Non-pigmented ciliary epithelial cell (primary cell): ENCODE results near the gene VAMP7.
"Not testable (repeated sequence)": the region's sequence is repeated elsewhere in the genome, so short reads cannot be mapped to it uniquely, and the experiment has no call there.

Source experiments
- DNase-seq: peaks from one replicate; pipeline ENCODE4 v3.0.0-alpha.2; 2010; ENCODE audit warnings: low read depth

Gene VAMP7

DNA sequence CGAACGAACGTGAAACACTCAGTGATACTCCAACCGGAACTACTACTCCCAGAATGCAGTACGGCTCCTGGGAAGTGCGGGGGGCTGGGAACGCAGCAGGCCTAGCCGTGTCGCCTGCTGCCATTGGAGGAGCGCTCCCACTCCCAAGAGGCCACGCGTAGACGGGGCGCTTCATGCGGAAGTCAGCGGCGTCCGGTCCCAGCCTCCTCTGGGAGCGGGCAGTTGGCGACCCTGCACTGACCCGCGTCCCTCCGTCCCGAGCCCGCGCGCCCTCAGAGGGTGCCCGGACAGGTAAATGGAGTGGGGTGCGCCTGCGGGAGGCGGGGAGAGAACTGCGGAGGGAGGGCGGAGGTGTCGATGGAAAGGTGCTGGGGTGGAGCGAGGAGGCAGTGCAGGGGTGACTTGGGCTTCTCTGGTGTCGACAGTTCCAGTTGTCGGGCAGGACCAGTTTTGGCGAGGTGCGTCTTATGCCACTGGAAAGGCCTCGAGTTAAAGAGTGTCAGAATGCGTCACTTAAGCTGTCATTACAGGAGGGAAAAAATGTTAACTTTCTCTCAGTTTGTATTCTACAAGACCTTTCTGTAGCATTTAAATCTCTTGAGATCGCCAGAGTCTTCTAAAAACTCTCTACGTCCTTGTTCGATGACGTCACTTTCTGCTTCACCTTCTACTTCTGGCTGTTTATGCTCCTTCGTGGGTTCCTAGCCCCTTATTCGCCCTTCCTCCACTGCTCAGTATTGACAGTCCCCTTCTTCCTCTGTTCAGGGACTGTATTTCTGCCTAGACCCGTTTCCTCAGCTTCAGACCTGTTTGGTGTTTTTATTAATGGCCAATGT lies at the start of gene VAMP7:
TSS of gene VAMP7 (plus strand) at position 188 of the 836 bp plus-strand sequence. CDS start 8,122 bp downstream, outside the sequence.
- DNase-seq, result peak; percentile 55

GRCh38 chrX:155841232-155841631 lies 39.9 kb upstream of the VAMP7 start:
- no peak for DNase-seq

GRCh38 chrX:155851786-155852185 lies 29.4 kb upstream of the VAMP7 start:
- not testable (repeated sequence) for DNase-seq

GRCh38 chrX:155857561-155857960 lies 23.6 kb upstream of the VAMP7 start:
- no peak for DNase-seq

DNA sequence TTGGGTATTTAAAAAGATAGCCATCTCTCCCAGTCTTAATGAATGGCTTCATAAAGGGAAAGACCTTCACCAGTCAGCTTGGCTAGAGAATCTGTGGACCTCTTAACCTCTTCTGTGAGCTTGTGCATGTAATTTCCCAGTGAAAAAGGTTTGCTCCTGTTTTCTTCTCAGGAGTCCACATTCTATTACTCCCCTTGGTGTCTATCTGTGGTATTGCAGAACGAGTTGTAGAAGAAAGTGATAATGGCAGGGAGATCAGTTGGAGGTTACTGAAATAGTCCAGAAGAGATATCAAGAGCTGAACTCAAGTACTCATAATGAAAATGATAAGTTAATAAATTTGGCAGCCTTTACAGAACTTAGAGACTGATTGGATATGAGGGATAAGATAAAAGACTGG lies 16.5 kb upstream of the VAMP7 start:
- DNase-seq, result no peak

DNA sequence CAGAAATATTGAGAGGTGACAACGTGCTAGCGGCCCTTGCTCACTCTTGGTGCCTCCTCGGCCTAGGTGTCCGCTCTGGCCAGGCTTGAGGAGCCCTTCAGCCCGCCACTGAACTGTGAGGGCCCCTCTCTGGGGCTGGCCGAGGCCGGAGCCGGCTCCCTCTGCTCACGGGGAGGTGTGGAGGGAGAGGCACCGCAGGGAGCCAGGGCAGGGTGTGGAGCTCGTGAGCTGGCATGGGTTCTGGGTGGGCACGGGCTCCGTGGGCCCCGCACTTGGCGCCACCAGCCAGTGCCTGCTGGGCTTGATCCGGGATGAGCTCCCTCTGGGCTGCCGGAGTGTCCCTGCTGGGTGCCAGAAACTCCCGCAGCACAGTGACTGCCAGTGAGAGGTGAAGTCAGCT lies 16.0 kb upstream of the VAMP7 start:
- no peak for DNase-seq

GRCh38 chrX:155867821-155868220 lies 13.3 kb upstream of the VAMP7 start:
- DNase-seq, result no peak

- DNase-seq, result no peak
Measured at GRCh38 chrX:155870958-155871357, 10.2 kb upstream of the VAMP7 start.

GRCh38 chrX:155871934-155872333 lies 9.2 kb upstream of the VAMP7 start:
- DNase-seq, result no peak

- DNase-seq, result no peak
Measured at GRCh38 chrX:155873188-155873587, 8.0 kb upstream of the VAMP7 start.

- no peak for DNase-seq
Measured at GRCh38 chrX:155874571-155875244, 6.4 kb upstream of the VAMP7 start.

DNA sequence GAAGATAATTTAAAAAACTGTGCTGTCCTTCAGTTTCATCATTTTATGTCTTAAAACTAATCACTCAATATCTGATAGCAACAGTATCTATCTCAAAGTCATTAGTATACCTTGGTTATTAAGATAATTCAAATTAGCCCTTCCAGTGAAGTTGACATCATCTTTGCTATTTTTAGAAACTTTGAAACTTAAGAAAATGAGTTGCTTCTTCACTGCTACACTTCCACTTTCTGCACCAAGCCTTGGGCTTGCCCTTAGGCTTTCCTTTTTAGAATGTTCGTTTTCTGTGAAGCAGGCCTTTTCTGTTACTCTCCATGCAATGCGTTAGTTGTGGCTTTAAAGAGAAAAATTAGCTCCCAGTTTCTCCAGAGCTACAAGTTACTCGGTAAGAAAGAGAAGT lies 4.4 kb upstream of the VAMP7 start:
- no peak for DNase-seq

DNA sequence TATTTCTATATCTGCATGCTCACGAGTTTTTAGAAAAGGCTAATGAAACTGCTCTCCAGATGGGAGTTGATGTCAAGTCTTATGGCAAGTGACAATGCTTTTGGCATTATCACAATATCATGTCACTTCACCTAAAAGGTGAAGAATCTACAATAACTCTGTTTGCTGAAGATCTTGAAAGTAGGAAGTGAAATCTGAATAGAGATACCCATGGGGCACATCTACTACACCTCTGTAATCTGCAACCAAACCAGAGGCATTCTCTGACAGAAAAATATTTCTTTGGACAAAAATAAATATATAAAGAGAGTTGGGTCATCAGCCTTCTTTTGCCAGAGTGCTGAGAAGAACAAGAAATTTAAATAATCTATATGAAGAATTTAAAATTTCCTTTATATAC lies 3.9 kb upstream of the VAMP7 start:
- DNase-seq, result no peak

DNA sequence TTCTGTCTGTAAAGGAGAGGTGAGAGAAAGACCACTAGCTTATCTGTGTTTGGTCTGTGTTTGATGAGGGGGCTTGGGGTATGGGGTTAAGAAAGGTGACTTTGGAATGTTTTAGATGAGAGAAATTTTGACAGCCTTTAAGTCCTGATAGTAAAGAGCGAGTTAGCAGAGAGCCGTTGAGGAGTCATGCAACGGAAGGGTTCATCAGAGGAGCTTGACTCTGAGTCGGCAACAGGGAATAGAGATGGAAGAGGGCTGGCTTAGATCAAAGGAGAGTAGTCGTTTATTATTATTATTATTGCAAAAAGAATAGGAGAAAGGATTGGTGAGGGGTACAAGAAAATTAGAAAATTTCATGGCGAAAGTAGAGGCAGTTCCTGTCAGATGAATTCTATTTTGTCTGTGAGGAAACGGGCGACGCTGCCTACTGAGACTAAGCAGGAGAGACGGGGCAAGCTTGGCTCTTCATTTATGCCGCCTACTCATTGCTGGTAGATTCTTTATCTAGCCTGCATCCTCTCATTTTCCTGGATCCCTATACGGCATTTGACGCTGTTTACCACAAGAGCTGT lies 473 bp upstream of the VAMP7 start:
- no peak for DNase-seq

DNA sequence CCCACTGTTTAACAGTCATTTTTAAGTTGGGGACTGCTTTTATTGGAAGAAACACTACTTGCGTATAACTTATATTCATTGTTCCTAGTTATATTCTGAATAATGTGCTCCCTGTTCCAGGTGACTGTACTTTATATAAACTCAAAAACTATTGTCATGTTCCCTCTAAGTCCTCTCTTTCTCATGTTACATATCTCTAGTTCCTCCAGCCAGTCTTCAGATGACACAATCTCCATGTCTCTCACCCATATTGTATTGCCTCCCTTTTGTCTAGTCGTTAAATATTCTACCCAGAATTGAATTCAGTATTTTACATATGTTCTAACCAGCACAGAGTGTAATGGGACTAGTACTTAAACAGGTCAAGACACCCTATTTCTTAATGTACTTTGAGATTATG lies 5.3 kb downstream of the VAMP7 start:
- no peak for DNase-seq

DNA sequence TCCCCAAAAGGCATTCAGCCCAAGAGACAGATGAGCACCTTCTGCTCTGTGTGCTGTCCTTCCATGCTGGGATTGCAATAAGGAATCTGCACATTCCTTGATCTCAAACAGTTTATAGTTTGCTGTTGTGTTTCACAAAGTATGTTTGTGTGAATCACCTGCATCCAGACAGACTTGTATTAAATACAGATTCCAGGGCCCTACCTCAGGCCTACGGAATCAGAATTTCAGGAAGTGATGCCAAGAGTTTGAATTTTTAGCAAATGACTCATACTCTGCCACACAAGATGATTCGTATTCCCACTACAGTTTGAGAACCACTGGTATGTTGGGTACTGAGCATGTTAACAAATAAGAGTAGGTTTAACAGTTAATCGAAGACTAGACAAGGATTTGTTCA lies 7.0 kb downstream of the VAMP7 start:
- DNase-seq, result peak; percentile 49

DNA sequence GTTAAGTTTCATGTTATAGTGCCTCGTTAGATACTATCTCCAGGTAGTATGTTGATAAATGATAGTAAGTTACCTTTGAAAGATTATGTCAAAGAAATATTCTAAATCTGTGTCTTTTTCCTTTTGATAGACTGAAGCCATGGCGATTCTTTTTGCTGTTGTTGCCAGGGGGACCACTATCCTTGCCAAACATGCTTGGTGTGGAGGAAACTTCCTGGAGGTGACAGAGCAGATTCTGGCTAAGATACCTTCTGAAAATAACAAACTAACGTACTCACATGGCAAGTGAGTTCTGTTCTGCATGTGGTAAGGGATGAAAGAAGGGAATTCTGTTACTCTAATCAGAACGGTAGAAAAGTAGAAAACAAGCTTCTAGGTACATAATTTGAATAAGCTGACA lies 8.2 kb downstream of the VAMP7 start:
- DNase-seq, result no peak

DNA sequence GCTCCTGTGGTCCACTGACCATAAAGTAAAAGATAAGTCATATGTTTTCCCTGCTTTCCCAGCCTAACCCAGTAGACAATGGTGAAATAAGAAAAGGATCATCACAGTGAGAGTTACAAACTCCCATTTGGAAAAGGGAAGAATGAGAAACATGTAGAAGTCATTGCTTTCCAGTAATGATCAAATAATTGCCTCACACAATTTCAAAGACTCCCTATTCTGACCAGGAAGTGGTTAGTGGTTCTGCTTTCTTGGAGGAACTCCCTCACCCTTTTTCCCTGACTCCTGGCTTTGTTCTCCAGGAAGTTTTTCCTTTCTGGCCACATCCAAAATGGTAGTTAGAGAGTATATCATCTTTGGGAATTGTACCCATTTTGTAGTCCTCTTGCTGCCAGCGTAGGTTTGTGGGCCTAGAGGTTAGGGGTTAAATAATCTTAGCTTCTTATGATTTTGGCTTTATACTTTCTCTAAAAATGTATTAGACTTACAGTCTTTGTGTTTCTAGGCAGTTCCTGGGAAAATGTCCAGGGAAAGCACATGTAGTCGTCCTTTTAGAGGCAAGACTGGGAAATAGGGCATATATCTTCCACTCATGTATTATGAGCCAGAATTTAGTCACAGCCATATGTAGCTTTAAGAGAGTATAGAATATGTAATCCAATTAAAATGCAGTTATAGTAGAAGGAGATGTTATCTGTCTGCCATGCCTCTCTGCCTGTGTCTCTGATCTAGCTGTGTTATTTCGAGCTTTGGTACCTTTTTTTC lies 10.5 kb downstream of the VAMP7 start:
- no peak for DNase-seq

- DNase-seq, result no peak
Measured at GRCh38 chrX:155893521-155893920, 12.4 kb downstream of the VAMP7 start.

DNA sequence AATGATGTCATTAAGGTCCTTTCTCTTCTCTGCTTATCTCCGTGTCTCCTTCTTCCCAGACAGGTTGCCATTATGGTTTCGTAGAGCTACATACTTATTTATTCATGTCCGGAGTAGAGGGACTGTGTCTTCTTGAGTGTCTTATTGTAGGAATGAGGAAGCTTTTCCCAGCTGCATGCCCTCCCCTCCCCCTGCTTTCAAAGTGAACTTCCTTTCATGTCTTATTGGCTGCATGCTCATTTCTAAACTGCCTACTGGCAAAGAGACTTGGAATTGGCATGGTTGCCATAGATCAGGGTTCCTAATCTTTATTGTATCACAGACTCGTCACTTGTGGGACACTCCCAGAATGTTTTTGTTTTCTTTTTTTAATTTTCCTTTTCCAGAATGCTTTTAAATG lies 15.4 kb downstream of the VAMP7 start:
- no peak for DNase-seq

DNA sequence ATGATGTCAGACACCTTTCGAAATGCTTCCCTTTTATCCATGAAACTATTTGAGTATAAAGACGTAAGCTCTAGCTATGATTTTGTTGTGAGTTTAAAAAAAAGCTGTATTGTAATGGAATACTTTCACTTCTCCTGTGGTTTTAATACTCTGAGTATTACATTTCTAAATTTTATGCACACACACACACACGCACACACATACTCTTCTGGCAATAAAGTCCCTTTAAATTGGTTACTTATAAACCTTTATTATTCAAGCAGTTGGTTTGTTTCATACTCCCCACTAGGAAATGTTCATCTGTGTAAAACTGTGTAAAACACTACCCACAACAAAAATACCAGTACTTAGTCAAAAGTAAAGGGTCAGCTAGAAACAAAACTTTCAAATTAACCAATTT lies 18.2 kb downstream of the VAMP7 start:
- DNase-seq, result no peak

GRCh38 chrX:155900765-155901164 lies 19.6 kb downstream of the VAMP7 start:
- DNase-seq, result no peak
